GM23338 (cell line): Measurements from ENCODE around the gene KCNAB2. TPM values are rescaled to one million over a fixed set of nuclear protein-coding genes. Genes with fewer than 3 reads are reported as not detected.

Source experiments
- ATAC-seq: fragments of 200-7000 bp; cut with Tn5 transposase; 3 replicates; pipeline ENCODE4 v1.9.1; 2020
- DNase-seq: peaks from one replicate; pipeline ENCODE4 v3.0.0-alpha.2; 2015; ENCODE audit warnings: low spot score
- H2AFZ ChIP-seq: fragments of 200-600 bp; sonication (generic); 2 replicates; pipeline ENCODE4 v1.8.0; 2016; ENCODE audit warnings: antibody characterized with exemption, mild to moderate bottlenecking, moderate library complexity
- H3F3A ChIP-seq: fragments of 200-600 bp; sonication (generic); replicated peaks from 2 replicates; pipeline ENCODE4 v1.8.0; 2017; ENCODE audit warnings: antibody characterized with exemption, mixed run types, low read depth
- H3K27ac ChIP-seq: fragments of 200-600 bp; sonication (generic); 2 replicates; pipeline ENCODE4 v1.6.1; 2016; ENCODE audit warnings: low read depth
- H3K27me3 ChIP-seq: fragments of 200-600 bp; sonication (generic); 2 replicates; pipeline ENCODE4 v1.8.0; 2016; ENCODE audit warnings: mild to moderate bottlenecking, mixed run types, moderate library complexity; ENCODE audit not compliant: insufficient read depth
- H3K36me3 ChIP-seq: fragments of 200-600 bp; sonication (generic); 2 replicates; pipeline ENCODE4 v1.8.0; 2016; ENCODE audit warnings: mild to moderate bottlenecking; ENCODE audit not compliant: insufficient read depth
- H3K4me1 ChIP-seq: fragments of 200-600 bp; sonication (generic); 2 replicates; pipeline ENCODE4 v1.8.0; 2016; ENCODE audit warnings: mild to moderate bottlenecking, moderate library complexity; ENCODE audit not compliant: insufficient read depth
- H3K4me2 ChIP-seq: fragments of 200-600 bp; sonication (generic); 2 replicates; pipeline ENCODE4 v1.7.1; 2017; ENCODE audit warnings: mixed run types
- H3K4me3 ChIP-seq: fragments of 200-600 bp; sonication (generic); 2 replicates; pipeline ENCODE4 v1.6.1; 2016; ENCODE audit warnings: mixed run types
- H3K79me2 ChIP-seq: fragments of 200-600 bp; sonication (generic); replicated peaks from 2 replicates; pipeline ENCODE4 v1.8.0; 2017; ENCODE audit warnings: mild to moderate bottlenecking; ENCODE audit not compliant: insufficient read depth
- H3K9me2 ChIP-seq: fragments of 200-600 bp; sonication (generic); 2 replicates; pipeline ENCODE4 v1.8.0; 2017; ENCODE audit not compliant: insufficient read depth
- H4K20me1 ChIP-seq: fragments of 200-600 bp; sonication (generic); replicated peaks from 2 replicates; pipeline ENCODE4 v1.8.0; 2017; ENCODE audit warnings: mild to moderate bottlenecking; ENCODE audit not compliant: insufficient read depth
- H3K27ac Mint-ChIP-seq: 2 replicates; pipeline ENCODE4 v1.8.0; 2020; ENCODE audit warnings: inconsistent platforms, mild to moderate bottlenecking, moderate library complexity, mixed read lengths
- H3K27me3 Mint-ChIP-seq: 3 replicates; pipeline ENCODE4 v1.8.0; 2022; ENCODE audit warnings: low read depth, mild to moderate bottlenecking, moderate library complexity, mixed read lengths, inconsistent platforms; ENCODE audit not compliant: insufficient read depth, poor library complexity
- H3K36me3 Mint-ChIP-seq: 3 replicates; pipeline ENCODE4 v1.8.0; 2021; ENCODE audit warnings: low read depth, mild to moderate bottlenecking, inconsistent platforms, moderate library complexity, mixed read lengths
- H3K4me1 Mint-ChIP-seq: 3 replicates; pipeline ENCODE4 v1.8.0; 2020; ENCODE audit warnings: mild to moderate bottlenecking, inconsistent platforms, mixed read lengths
- H3K4me3 Mint-ChIP-seq: 3 replicates; pipeline ENCODE4 v1.8.0; 2021; ENCODE audit warnings: moderate library complexity, mild to moderate bottlenecking, inconsistent platforms, mixed read lengths
- H3K9me3 Mint-ChIP-seq: 3 replicates; pipeline ENCODE4 v1.8.0; 2020; ENCODE audit warnings: moderate library complexity, mild to moderate bottlenecking, inconsistent platforms, mixed read lengths
- CREB1 ChIP-seq: fragments of 250-450 bp; sonication (Bioruptor Pico); IDR thresholded peaks from 2 replicates; pipeline ENCODE4 v1.5.0; 2020; ENCODE audit warnings: low read depth, mild to moderate bottlenecking, moderate library complexity
- EZH2 ChIP-seq: fragments of 200-600 bp; sonication (generic); IDR thresholded peaks from one replicate; pipeline ENCODE4 v1.8.0; 2017; ENCODE audit warnings: antibody characterized with exemption, mild to moderate bottlenecking, low read depth; ENCODE audit not compliant: unreplicated experiment
- EZH2phosphoT487 ChIP-seq: fragments of 200-600 bp; sonication (generic); IDR thresholded peaks from one replicate; pipeline ENCODE4 v1.8.1; 2018; ENCODE audit warnings: antibody characterized with exemption; ENCODE audit not compliant: unreplicated experiment
- JUNB ChIP-seq: IDR thresholded peaks from one replicate; pipeline ENCODE4 v1.6.1; 2016; ENCODE audit warnings: antibody characterized with exemption; ENCODE audit not compliant: unreplicated experiment
- NANOG ChIP-seq: IDR thresholded peaks from 2 replicates; pipeline ENCODE4 v1.6.1; 2016; ENCODE audit warnings: antibody characterized with exemption, borderline replicate concordance
- POLR2AphosphoS5 ChIP-seq: IDR thresholded peaks from 2 replicates; pipeline ENCODE4 v1.6.1; 2016; ENCODE audit warnings: antibody characterized with exemption, low read depth
- STAT1 ChIP-seq: IDR thresholded peaks from one replicate; pipeline ENCODE4 v1.6.1; 2016; ENCODE audit warnings: antibody characterized with exemption; ENCODE audit not compliant: unreplicated experiment
- ZNF114 ChIP-seq: fragments of 250-450 bp; sonication (Bioruptor Pico); IDR thresholded peaks from 2 replicates; pipeline ENCODE4 v1.5.0; 2020; ENCODE audit warnings: mild to moderate bottlenecking, moderate library complexity
- ZNF331 ChIP-seq: fragments of 250-450 bp; sonication (Bioruptor Pico); IDR thresholded peaks from 2 replicates; pipeline ENCODE4 v1.5.0; 2020; ENCODE audit warnings: low read depth, mild to moderate bottlenecking, moderate library complexity
- polyA plus RNA-seq: library from polyadenylated mRNA; unstranded; fragments of >200 nt; fragmentation: Nextera tagmentation; extraction: Ambion mirVana; gene quantifications from 2 replicates; pipeline ENCODE4 v1.2.1, GENCODE V29; 2016
- total RNA-seq: library from RNA; depleted of rRNA; stranded (reverse); fragments of >200 nt; shearing (Covaris generic); gene quantifications from 2 replicates; pipeline ENCODE4 v1.2.3, GENCODE V29; 2014
- TF ChIP-seq, protein P1 (sequence below): IDR thresholded peaks from one replicate; pipeline ENCODE4 v1.6.1; 2018; ENCODE audit warnings: antibody characterized with exemption; ENCODE audit not compliant: unreplicated experiment
- TF ChIP-seq, protein P2 (sequence below), 2 experiments: fragments of 200-600 bp in 1 of 2; sonication (generic) in 1 of 2; conservative IDR thresholded peaks; 2 replicates each; pipeline versions ENCODE4 v1.5.1 to v1.6.1; 2016 to 2017; ENCODE audit warnings: antibody characterized with exemption in 2 of 2, low read depth in 2 of 2, mild to moderate bottlenecking in 2 of 2, moderate library complexity in 1 of 2
- TF ChIP-seq, protein P3 (sequence below): IDR thresholded peaks from 2 replicates; pipeline ENCODE4 v1.6.1; 2016; ENCODE audit warnings: antibody characterized with exemption

KCNAB2 gene
- total and polyA plus RNA-seq, 2 experiments from 2014 or later = 3.0 to 3.7 TPM

DNA sequence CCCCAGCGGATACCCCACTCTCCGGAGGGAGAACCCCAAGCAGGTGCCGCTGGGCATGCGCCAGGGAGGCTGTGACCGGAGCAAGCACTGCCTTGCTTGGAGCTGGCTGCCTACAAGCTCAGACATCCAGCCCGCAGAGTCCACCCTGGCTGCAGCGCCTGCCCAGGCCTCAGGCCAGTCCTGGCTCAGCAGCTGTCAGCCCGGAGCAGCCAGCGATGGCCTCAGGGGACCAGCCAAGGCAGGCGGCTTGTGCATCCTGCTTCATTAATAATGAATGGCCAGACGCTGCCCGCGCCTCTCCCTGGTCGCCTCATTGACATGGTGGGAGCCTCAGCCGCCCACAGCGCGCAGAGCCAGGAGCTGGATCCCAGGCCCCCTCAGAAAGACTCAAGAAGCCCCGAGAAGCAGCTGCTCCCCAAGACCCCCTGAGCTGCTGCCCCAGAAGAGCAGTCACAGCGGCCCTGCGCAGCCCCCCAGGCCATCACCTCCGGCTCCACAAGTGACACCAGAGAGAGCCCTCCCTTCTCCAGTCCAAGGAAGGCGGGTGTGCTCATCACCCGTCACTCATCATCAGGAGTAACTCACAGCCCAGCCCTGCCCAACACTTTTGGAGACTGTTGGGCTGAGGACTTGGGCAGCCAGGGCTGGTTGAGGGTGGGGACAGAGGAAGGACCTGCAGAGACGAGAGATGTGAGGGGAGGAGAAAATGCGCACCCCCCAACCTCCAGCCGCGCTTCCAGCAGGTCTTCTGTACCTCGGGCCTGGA lies 19.6 kb downstream of the KCNAB2 start (continued):
- TF ChIP-seq, protein P1, sequence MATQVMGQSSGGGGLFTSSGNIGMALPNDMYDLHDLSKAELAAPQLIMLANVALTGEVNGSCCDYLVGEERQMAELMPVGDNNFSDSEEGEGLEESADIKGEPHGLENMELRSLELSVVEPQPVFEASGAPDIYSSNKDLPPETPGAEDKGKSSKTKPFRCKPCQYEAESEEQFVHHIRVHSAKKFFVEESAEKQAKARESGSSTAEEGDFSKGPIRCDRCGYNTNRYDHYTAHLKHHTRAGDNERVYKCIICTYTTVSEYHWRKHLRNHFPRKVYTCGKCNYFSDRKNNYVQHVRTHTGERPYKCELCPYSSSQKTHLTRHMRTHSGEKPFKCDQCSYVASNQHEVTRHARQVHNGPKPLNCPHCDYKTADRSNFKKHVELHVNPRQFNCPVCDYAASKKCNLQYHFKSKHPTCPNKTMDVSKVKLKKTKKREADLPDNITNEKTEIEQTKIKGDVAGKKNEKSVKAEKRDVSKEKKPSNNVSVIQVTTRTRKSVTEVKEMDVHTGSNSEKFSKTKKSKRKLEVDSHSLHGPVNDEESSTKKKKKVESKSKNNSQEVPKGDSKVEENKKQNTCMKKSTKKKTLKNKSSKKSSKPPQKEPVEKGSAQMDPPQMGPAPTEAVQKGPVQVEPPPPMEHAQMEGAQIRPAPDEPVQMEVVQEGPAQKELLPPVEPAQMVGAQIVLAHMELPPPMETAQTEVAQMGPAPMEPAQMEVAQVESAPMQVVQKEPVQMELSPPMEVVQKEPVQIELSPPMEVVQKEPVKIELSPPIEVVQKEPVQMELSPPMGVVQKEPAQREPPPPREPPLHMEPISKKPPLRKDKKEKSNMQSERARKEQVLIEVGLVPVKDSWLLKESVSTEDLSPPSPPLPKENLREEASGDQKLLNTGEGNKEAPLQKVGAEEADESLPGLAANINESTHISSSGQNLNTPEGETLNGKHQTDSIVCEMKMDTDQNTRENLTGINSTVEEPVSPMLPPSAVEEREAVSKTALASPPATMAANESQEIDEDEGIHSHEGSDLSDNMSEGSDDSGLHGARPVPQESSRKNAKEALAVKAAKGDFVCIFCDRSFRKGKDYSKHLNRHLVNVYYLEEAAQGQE = no peak
- TF ChIP-seq ZNF331 (CRISPR knock-in tag) (no peak), NANOG (no peak), EZH2phosphoT487 (no peak), JUNB (no peak), STAT1 (no peak), EZH2 (no peak)
- TF ChIP-seq, protein P2, sequence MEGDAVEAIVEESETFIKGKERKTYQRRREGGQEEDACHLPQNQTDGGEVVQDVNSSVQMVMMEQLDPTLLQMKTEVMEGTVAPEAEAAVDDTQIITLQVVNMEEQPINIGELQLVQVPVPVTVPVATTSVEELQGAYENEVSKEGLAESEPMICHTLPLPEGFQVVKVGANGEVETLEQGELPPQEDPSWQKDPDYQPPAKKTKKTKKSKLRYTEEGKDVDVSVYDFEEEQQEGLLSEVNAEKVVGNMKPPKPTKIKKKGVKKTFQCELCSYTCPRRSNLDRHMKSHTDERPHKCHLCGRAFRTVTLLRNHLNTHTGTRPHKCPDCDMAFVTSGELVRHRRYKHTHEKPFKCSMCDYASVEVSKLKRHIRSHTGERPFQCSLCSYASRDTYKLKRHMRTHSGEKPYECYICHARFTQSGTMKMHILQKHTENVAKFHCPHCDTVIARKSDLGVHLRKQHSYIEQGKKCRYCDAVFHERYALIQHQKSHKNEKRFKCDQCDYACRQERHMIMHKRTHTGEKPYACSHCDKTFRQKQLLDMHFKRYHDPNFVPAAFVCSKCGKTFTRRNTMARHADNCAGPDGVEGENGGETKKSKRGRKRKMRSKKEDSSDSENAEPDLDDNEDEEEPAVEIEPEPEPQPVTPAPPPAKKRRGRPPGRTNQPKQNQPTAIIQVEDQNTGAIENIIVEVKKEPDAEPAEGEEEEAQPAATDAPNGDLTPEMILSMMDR (conservative IDR thresholded peaks at IDR 0.05; ENCODE audit: low read depth in 2 of 2) = no peak

DNA sequence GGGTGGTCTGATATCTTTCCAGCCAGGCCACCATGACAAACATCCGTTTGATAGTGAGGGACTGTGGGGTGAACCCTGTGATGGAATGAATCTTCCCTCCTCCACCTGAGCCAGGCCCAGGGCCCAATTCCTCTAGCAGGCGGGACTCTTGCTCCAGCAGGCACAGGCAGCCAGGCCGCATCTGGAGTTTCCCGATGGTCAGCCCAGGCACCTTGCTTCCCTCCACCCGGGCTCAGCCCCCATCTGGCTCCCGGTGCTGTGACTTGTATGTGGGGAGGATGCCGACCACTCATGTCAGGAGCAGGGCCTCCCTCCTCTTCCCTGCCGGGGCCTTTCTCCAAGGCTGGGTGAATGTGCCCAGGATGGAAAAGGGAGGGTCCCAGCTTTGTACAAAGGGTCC lies 21.0 kb downstream of the KCNAB2 start:
- DNase-seq (no peak), ATAC-seq (no peak)
- H3K27ac ChIP-seq = no peak overlapping the region
- no peaks in the 10 kb centered on the region for H3K4me1 ChIP-seq
- Mint-ChIP-seq H3K4me1 (no peaks in the 10 kb centered on the region), H3K4me3 (no peak overlapping the region), H3K27ac (no peak overlapping the region), H3K9me3 (0 out of 3 replicates have a peak, but pooled peaks cover 2% of the 10 kb centered on the region), H3K27me3 (peaks cover 4% of the 10 kb centered on the region), H3K36me3 (no peaks in the 10 kb centered on the region)
- no peaks in the 10 kb centered on the region for H3K36me3 ChIP-seq
- H4K20me1 ChIP-seq = no peaks in the 10 kb centered on the region
- H3F3A ChIP-seq = no peaks in the 10 kb centered on the region
- H3K79me2 ChIP-seq = no peaks in the 10 kb centered on the region
- no peak overlapping the region for H2AFZ ChIP-seq
- no peaks in the 10 kb centered on the region for H3K9me2 ChIP-seq
- H3K4me2 ChIP-seq = no peak overlapping the region
- H3K27me3 ChIP-seq = no peaks in the 10 kb centered on the region
- no peak overlapping the region for H3K4me3 ChIP-seq
- no peak for TF ChIP-seq NANOG
- TF ChIP-seq, protein P3, sequence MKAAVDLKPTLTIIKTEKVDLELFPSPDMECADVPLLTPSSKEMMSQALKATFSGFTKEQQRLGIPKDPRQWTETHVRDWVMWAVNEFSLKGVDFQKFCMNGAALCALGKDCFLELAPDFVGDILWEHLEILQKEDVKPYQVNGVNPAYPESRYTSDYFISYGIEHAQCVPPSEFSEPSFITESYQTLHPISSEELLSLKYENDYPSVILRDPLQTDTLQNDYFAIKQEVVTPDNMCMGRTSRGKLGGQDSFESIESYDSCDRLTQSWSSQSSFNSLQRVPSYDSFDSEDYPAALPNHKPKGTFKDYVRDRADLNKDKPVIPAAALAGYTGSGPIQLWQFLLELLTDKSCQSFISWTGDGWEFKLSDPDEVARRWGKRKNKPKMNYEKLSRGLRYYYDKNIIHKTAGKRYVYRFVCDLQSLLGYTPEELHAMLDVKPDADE = no peak
- no peak for TF ChIP-seq EZH2phosphoT487
- TF ChIP-seq ZNF114 (CRISPR knock-in tag) = no peak
- TF ChIP-seq POLR2AphosphoS5 = no peak
- no peak for TF ChIP-seq EZH2
- no peak for TF ChIP-seq CREB1 (CRISPR knock-in tag)
- TF ChIP-seq, protein P1 = no peak
- no peak for TF ChIP-seq ZNF331 (CRISPR knock-in tag)
